ENCODE measurements around the gene CTRB2.
"Not testable (repeated sequence)": the region's sequence is repeated elsewhere in the genome, so short reads cannot be mapped to it uniquely, and the experiment has no call there.

Gene CTRB2

GRCh38 chr16:75242436-75243078 is 35.6 kb upstream of the CTRB2 start:
- DNase-seq (ENCODE audit: low read depth): not testable (repeated sequence)

GRCh38 chr16:75241955-75242354 is 35.0 kb upstream of the CTRB2 start:
- no peak for DNase-seq (ENCODE audit: low read depth)

DNA sequence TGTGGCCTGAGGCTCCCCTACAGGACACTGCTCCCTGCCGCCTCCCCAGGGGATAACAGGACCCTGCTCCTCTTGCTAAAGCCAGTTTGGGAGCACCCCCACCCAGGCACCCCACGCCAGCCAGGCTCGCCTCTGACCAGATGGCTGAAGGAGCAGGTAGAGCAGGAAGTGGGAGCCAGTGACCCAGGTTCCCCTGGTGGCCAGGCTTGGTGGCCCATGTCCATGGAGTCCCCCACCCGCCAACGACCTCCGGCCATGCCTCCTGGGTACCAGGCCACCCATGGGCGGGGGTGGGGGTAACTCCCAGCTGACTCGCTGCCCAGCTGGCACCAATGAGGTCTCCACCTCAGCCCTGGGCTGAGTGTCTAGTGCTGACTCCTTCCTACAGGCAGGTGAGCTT is 34.5 kb upstream of the CTRB2 start:
- DNase-seq (ENCODE audit: low read depth): no peak

DNA sequence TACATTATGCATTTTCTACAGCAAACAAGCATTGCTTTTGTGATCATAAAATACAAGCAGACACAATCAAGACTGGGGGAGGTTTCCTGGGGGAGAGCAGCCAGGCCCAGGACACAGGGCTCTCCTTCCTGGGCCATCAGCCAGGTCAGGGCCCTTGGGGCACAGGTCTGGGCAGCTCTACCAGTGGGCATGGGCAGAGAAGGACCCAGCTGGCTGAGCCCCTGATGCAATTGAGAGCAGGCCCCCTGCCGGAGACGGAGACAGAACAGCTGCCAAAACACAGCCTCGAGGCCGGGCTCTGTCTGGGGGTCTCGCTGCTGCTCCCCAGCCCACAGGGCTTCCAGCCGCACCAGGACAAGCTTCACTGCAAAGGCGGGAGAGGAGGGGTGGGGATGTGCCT is 33.7 kb upstream of the CTRB2 start:
- DNase-seq (ENCODE audit: low read depth): not testable (repeated sequence)

DNA sequence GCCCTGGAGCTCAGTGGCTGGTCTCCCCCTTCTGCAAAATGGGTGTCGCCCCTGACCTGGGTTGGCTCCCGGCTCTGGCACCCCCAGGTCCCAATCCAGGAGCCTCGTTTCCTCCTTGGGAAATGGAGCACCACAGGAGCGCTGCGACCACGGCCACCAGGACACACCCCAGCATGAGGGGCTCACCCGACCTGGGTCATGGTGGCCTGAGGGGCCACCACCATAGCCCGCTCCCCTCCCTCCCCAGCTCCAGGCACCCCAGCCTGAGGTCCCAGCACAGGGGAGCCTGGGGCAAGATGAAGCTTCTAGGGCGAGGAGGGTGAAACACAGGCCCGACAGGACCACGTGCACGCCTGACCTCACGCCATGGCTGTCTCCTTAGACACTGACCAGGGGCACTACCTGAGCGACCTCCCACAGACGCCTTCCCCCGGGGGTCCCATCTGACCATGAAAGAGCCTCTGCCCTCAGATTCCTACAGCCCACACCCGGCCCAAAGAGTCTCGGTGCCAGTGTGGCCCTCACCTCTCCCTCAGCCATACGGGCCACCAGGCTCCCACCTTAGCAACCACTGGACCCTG is 32.7 kb upstream of the CTRB2 start:
- no peak for DNase-seq (ENCODE audit: low read depth)

- DNase-seq (ENCODE audit: low read depth): no peak
These were observed 32.0 kb upstream of the CTRB2 start for GRCh38 chr16:75238853-75239541.

GRCh38 chr16:75238132-75238852 is 31.3 kb upstream of the CTRB2 start:
- no peak for DNase-seq (ENCODE audit: low read depth)

- no peak for DNase-seq (ENCODE audit: low read depth)
These were observed 30.6 kb upstream of the CTRB2 start for GRCh38 chr16:75237398-75238131.

GRCh38 chr16:75236736-75237397 is 29.9 kb upstream of the CTRB2 start:
- DNase-seq (ENCODE audit: low read depth): no peak

GRCh38 chr16:75236232-75236631 is 29.3 kb upstream of the CTRB2 start:
- DNase-seq (ENCODE audit: low read depth): no peak

- no peak for DNase-seq (ENCODE audit: low read depth)
These were observed 28.8 kb upstream of the CTRB2 start for GRCh38 chr16:75235721-75236193.

- DNase-seq (ENCODE audit: low read depth): no peak
These were observed 28.1 kb upstream of the CTRB2 start for GRCh38 chr16:75234856-75235696.

GRCh38 chr16:75233611-75233938 is 26.6 kb upstream of the CTRB2 start:
- no peak for DNase-seq (ENCODE audit: low read depth)

- DNase-seq (ENCODE audit: low read depth): no peak
These were observed 24.6 kb upstream of the CTRB2 start for GRCh38 chr16:75231570-75231969.

DNA sequence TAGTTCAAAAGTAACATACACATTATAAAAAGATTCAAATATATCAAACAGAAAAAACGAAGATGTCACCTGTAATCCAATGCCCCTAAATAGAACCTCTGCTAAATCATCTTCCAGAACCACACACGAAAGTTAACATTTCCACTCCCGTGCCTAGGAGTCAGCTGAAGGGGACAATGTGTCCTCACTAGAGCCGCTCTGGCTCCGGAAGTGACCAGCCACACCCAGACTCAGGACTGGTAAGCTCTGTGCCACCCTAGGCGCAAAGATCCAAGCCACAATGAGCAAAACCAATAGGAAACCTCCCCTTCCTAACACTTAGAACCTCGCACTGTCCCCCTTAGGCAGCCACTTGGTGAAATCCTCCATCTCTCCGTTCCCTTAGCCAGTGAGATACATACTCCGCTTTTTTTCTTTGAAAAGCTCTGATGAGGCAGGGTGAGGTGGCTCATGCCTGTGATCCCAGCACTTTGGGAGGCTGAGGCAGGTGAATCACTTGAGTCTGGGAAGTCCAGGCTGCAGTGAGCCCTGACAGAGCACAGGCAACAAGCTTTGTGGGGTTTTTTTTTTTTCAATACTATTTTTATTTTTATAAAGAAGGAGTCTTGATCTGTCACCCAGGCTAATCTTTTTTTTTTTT is 23.6 kb upstream of the CTRB2 start:
- DNase-seq (ENCODE audit: low read depth): no peak

DNA sequence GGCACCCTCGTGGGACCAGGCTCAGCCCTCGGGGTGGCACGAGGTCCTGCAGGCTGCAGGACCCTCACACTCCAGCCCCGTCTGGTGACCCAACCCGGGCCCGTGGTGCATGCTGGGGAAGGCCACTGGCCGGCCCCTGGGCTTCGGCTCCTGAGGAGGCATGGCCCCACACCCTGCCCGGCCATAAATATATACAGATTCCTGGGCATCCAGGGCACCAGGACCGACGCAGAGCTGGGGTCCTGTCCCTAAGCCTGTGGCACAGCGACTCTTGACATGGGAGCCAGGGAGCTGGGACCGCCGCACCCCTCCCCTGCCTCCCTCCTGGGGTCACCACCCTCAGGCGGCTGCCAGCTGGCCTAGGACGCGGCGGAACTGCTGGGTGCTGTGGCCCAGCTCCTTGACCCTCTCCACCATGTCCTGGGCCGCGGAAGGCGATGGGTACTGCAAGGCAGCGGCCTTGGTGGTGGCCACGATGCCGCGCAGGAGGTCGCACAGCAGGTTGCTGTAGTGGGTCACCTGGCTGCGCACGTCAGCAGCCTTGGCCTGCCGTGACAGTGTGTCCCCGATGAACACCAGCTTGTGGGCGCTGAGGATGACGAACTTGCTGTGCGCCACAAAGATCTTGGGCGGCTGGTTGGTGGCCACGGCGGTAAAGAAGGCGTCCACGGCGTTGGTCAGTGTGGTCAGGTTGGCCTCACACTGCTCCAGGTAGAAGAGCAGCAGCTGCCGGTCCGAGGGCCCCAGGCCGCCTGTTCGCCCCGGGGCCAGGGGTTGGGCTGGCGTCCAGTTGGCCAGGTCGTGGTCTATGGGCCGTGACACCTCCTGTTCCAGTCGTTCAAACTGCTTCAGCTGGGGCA is 22.4 kb upstream of the CTRB2 start:
- DNase-seq (ENCODE audit: low read depth): no peak

DNA sequence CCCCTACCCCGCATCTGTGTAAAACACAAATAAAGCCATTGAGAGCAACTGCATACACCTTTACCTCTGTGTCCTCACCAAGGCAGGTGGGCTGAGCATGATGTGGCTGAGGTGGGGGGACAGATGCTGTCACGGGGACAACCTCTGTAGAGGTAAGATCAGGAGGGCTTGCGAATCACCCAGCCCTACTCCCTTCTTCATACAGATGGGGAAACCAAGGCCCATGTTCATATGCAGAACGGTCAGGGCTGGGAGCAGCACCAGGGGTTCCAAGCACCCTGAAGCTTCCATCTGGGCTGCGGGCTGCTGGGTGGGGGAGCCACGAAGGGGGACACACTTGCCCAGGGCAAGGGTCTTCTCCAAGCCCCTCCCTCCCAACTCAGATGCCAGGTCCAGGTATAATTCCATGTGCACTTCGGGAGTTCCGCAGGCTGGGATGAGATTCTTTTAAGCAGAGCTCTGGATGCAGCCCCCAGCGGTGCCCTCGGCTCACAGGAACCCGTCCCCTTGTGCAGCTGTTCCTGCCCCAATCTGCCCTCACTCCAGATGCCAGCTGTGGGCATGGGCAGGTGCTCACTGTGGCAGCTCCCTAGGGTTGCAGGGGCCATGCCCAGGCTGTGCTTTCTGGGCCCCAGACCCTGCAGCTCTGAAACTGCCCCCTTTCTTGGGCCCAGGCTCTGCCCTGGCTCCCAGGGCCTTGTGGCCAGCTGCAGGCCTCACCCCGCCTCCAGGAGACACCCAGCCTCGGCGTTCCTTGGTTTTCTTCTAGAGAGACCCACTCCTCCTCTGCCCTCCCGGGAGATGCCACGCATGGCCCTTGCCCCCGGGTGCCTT is 21.4 kb upstream of the CTRB2 start:
- no peak for DNase-seq (ENCODE audit: low read depth)
